CD14-positive monocyte (primary cell): ENCODE data around the gene RTL5. TPM values are rescaled to one million over a fixed set of nuclear protein-coding genes. Genes with fewer than 3 reads are reported as not detected.

ENCODE experiments used
- DNase-seq, 3 donors: peaks; one replicate each; pipeline ENCODE4 v3.0.0-alpha.2; 2011 to 2022
- H2AFZ ChIP-seq: 2 replicates; pipeline ENCODE4 v1.6.0; 2012; ENCODE audit warnings: mild to moderate bottlenecking, low read depth, low read length, inconsistent platforms; ENCODE audit not compliant: insufficient read depth, poor library complexity, severe bottlenecking
- H3K27ac ChIP-seq, 2 donors: 1 replicate in 1 of 2; 2 replicates in 1 of 2; pipeline ENCODE4 v1.5.1; 2012 to 2013; ENCODE audit warnings: low read length in 2 of 2, control low read depth in 1 of 2, inconsistent platforms in 1 of 2, low read depth in 1 of 2, mild to moderate bottlenecking in 1 of 2
- H3K27me3 ChIP-seq, 2 donors: one replicate each; pipeline versions ENCODE4 v1.6.0 to v1.6.1; 2011 to 2013; ENCODE audit warnings: low read length in 2 of 2; ENCODE audit not compliant: control insufficient read depth in 2 of 2, insufficient read depth in 2 of 2
- H3K36me3 ChIP-seq, 2 donors: replicated peaks in 1 of 2; 1 replicate in 1 of 2; 2 replicates in 1 of 2; pipeline versions ENCODE4 v1.5.1 to v1.6.1; 2012 to 2013; ENCODE audit warnings: low read length in 2 of 2, control low read depth in 1 of 2, inconsistent platforms in 1 of 2, mild to moderate bottlenecking in 1 of 2; ENCODE audit not compliant: insufficient read depth in 2 of 2, control insufficient read depth in 1 of 2
- H3K4me1 ChIP-seq, 2 donors: 1 replicate in 1 of 2; 2 replicates in 1 of 2; pipeline versions ENCODE4 v1.5.1 to v1.6.1; 2012 to 2013; ENCODE audit warnings: low read length in 2 of 2, control low read depth in 1 of 2, inconsistent platforms in 1 of 2, mild to moderate bottlenecking in 1 of 2, moderate library complexity in 1 of 2; ENCODE audit not compliant: insufficient read depth in 2 of 2, control insufficient read depth in 1 of 2
- H3K4me2 ChIP-seq: replicated peaks from 2 replicates; pipeline ENCODE3; 2012; ENCODE audit warnings: low read length, moderate library complexity, mild to moderate bottlenecking; ENCODE audit not compliant: poor library complexity, severe bottlenecking; ENCODE audit errors: extremely low read depth
- H3K4me3 ChIP-seq, 3 experiments: fragments of 200-600 bp in 1 of 3; sonication (generic) in 1 of 3; replicated peaks in 1 of 3; 1 replicate in 2 of 3; 2 replicates in 1 of 3; pipeline ENCODE4 v1.5.1; 2011 to 2013; ENCODE audit warnings: low read length in 3 of 3, mild to moderate bottlenecking in 3 of 3, control low read depth in 2 of 3, low read depth in 2 of 3, inconsistent platforms in 1 of 3, moderate library complexity in 1 of 3
- H3K79me2 ChIP-seq: 2 replicates; pipeline ENCODE4 v1.6.0; 2012; ENCODE audit warnings: mild to moderate bottlenecking, control low read depth, inconsistent platforms, low read length, moderate library complexity; ENCODE audit not compliant: insufficient read depth
- H3K9ac ChIP-seq: 2 replicates; pipeline ENCODE4 v1.6.0; 2017; ENCODE audit warnings: low read length, mild to moderate bottlenecking; ENCODE audit not compliant: insufficient read depth, poor library complexity, severe bottlenecking
- H3K9me3 ChIP-seq, 2 donors: replicated peaks in 1 of 2; 1 replicate in 1 of 2; 2 replicates in 1 of 2; pipeline versions ENCODE4 v1.5.1 to v1.6.1; 2012 to 2013; ENCODE audit warnings: low read length in 2 of 2, control low read depth in 1 of 2; ENCODE audit not compliant: control insufficient read depth in 1 of 2, insufficient read depth in 1 of 2
- H4K20me1 ChIP-seq: 2 replicates; pipeline ENCODE4 v1.6.0; 2012; ENCODE audit warnings: mild to moderate bottlenecking, low read length, control low read depth, moderate library complexity; ENCODE audit not compliant: insufficient read depth
- H3K27ac Mint-ChIP-seq, 7 donors: one replicate each; pipeline ENCODE4 v1.8.0; 2020; ENCODE audit warnings: mild to moderate bottlenecking in 7 of 7, mixed read lengths in 7 of 7, moderate library complexity in 6 of 7, inconsistent platforms in 2 of 7
- H3K27me3 Mint-ChIP-seq, 3 donors: one replicate each; pipeline ENCODE4 v1.8.0; 2021 to 2022; ENCODE audit warnings: low read depth in 3 of 3, mild to moderate bottlenecking in 3 of 3, mixed read lengths in 3 of 3, moderate library complexity in 3 of 3, inconsistent platforms in 1 of 3
- H3K36me3 Mint-ChIP-seq, 2 donors: one replicate each; pipeline ENCODE4 v1.8.0; 2020; ENCODE audit warnings: mixed read lengths in 2 of 2, inconsistent platforms in 1 of 2, mild to moderate bottlenecking in 1 of 2
- H3K4me1 Mint-ChIP-seq: one replicate; pipeline ENCODE4 v1.8.0; 2020; ENCODE audit warnings: mild to moderate bottlenecking, mixed read lengths
- H3K4me3 Mint-ChIP-seq, 2 donors: one replicate each; pipeline ENCODE4 v1.8.0; 2020; ENCODE audit warnings: mild to moderate bottlenecking in 2 of 2, mixed read lengths in 2 of 2, moderate library complexity in 1 of 2
- H3K9me3 Mint-ChIP-seq, 7 donors: one replicate each; pipeline ENCODE4 v1.8.0; 2020 to 2022; ENCODE audit warnings: mixed read lengths in 7 of 7, mild to moderate bottlenecking in 6 of 7, moderate library complexity in 6 of 7, inconsistent platforms in 2 of 7
- CTCF ChIP-seq: fragments of 200-600 bp; IDR thresholded peaks from one replicate; pipeline ENCODE4 v1.8.0; 2022; ENCODE audit warnings: antibody characterized with exemption, mild to moderate bottlenecking
- WGBS: methylation state at CpG from one replicate; pipeline ENCODE4 v1.1.5; 2013; ENCODE audit warnings: missing lambda C conversion rate; ENCODE audit not compliant: insufficient coverage; 5-methylcytosine and 5-hydroxymethylcytosine counted together
- intact Hi-C, 2 donors: fragments of 100-400 bp; cut with micrococcal nuclease; formaldehyde crosslinking; loops; one replicate each; pipeline versions ENCODE4 v1.15.0 to v1.15.1; 2023
- polyA plus RNA-seq, 3 donors: library from polyadenylated mRNA; depleted of rRNA in 1 of 3; unstranded in 2 of 3; stranded (reverse) in 1 of 3; fragments of 300-500 nt in 2 of 3; fragments of >200 nt in 1 of 3; fragmentation: Illumina TruSeq in 2 of 3; gene quantifications; 1 replicate in 2 of 3; 2 replicates in 1 of 3; pipeline ENCODE4 v1.2.3, GENCODE V29; 2012 to 2021

The RTL5 gene
- polyA plus RNA-seq, 3 donors: 0.24 to 4.9 (median 0.59) TPM

- TF ChIP-seq CTCF: no peak
- peak; percentile 39 to 60 (median 57) for DNase-seq
- H3K27ac Mint-ChIP-seq: peak overlapping the region in 2 of 7 donors; percentile 31 to 79
- no peak overlapping the region for H2AFZ ChIP-seq
- H3K4me2 ChIP-seq: peak overlapping the region; percentile 36
- H3K4me1 ChIP-seq: no peaks in the 10 kb centered on the region
- H3K27me3 ChIP-seq: no peaks in the 10 kb centered on the region
- H3K9me3 Mint-ChIP-seq: peaks cover 0 to 4% (median 0%) of the 10 kb centered on the region in 7 donors
- H3K9ac ChIP-seq: no peak overlapping the region
- peaks cover under 1 to 19% (median 3%) of the 10 kb centered on the region in 3 donors for H3K27me3 Mint-ChIP-seq
- H3K27ac ChIP-seq: peak overlapping the region in 1 of 2 donors; percentile 36
- H3K36me3 ChIP-seq: no peaks in the 10 kb centered on the region
- intact Hi-C loops: no loop called here
- H3K4me1 Mint-ChIP-seq: no peaks in the 10 kb centered on the region
- H3K79me2 ChIP-seq: no peaks in the 10 kb centered on the region
- WGBS: no CpG with 5 or more reads among the region's 6 CpGs
- H4K20me1 ChIP-seq: no peaks in the 10 kb centered on the region
- no peaks in the 10 kb centered on the region for H3K36me3 Mint-ChIP-seq
- H3K4me3 ChIP-seq: peak overlapping the region; percentile 18 to 64 (median 43)
- H3K9me3 ChIP-seq: no peaks in the 10 kb centered on the region
- peak overlapping the region; percentile 66 to 79 for H3K4me3 Mint-ChIP-seq
Measured at GRCh38 chrX:72169008-72169728, 37.5 kb upstream of the RTL5 start.

DNA sequence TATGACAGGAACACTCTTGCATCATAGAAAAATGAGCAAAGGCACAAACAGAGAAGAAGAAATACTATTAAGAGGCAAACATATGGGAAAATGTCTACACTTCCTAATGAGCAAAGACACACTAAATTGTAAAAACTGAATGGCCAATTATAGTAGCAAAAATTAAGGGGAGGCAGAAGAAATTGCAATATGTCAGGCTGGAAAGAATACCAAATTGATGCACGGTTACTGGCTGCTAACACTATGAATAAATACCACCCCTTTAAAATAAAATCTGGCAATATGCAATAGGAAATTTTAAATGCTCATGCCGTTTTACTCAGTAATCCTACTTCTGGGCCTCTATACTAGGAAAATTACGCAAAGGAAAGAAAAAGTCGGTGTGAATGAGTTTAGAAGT is 33.8 kb upstream of the RTL5 start:
- Mint-ChIP-seq H3K36me3 (no peaks in the 10 kb centered on the region), H3K27ac (no peak overlapping the region), H3K9me3 (peaks cover 0 to 4% (median 0%) of the 10 kb centered on the region in 7 donors), H3K27me3 (peaks cover 1 to 25% (median 2%) of the 10 kb centered on the region in 3 donors), H3K4me1 (no peaks in the 10 kb centered on the region), H3K4me3 (no peak overlapping the region)
- WGBS: no CpG with 5 or more reads among the region's 4 CpGs
- H2AFZ ChIP-seq: no peak overlapping the region
- intact Hi-C loops: no loop called here
- H3K27ac ChIP-seq: no peak overlapping the region
- no peak for TF ChIP-seq CTCF
- H3K9ac ChIP-seq: no peak overlapping the region
- no peak overlapping the region for H3K4me2 ChIP-seq
- H3K4me3 ChIP-seq: no peak overlapping the region
- H3K79me2 ChIP-seq: no peaks in the 10 kb centered on the region
- no peaks in the 10 kb centered on the region for H3K36me3 ChIP-seq
- DNase-seq: no peak
- no peaks in the 10 kb centered on the region for H4K20me1 ChIP-seq
- no peaks in the 10 kb centered on the region for H3K27me3 ChIP-seq
- no peaks in the 10 kb centered on the region for H3K9me3 ChIP-seq
- no peaks in the 10 kb centered on the region for H3K4me1 ChIP-seq
